Heart left ventricle (tissue), 16 donors: ENCODE results near the gene NCAPG2. TPM values are rescaled to one million over a fixed set of nuclear protein-coding genes. Genes with fewer than 3 reads are reported as not detected.

ENCODE experiments used
- ATAC-seq, 4 donors: fragments of 200-7000 bp; cut with Tn5 transposase; one replicate each; pipeline ENCODE4 v1.9.1; 2020 to 2022; ENCODE audit warnings: moderate library complexity in 4 of 4, mild to moderate bottlenecking in 3 of 4, moderate number of reproducible peaks in 1 of 4
- DNase-seq, 5 donors: peaks; one replicate each; pipeline ENCODE4 v3.0.0-alpha.2; 2020
- H3K27ac ChIP-seq, 12 donors: fragments of 200-600 bp; sonication (generic) in 4 of 12; one replicate each; pipeline versions ENCODE4 v1.5.0 to v1.8.0; 2016 to 2022; ENCODE audit warnings: mild to moderate bottlenecking in 2 of 12
- H3K27me3 ChIP-seq, 9 donors: fragments of 200-600 bp; sonication (generic) in 2 of 9; one replicate each; pipeline versions ENCODE4 v1.5.1 to v1.8.0; 2016 to 2022; ENCODE audit warnings: mild to moderate bottlenecking in 3 of 9
- H3K36me3 ChIP-seq, 9 donors: fragments of 200-600 bp; sonication (generic) in 2 of 9; one replicate each; pipeline versions ENCODE4 v1.5.0 to v1.8.0; 2018 to 2022; ENCODE audit warnings: mild to moderate bottlenecking in 2 of 9
- H3K4me1 ChIP-seq, 12 donors: fragments of 200-600 bp; sonication (generic) in 4 of 12; one replicate each; pipeline versions ENCODE4 v1.5.0 to v1.8.0; 2016 to 2022; ENCODE audit warnings: mild to moderate bottlenecking in 3 of 12
- H3K4me3 ChIP-seq, 12 donors: fragments of 200-600 bp; sonication (generic) in 4 of 12; one replicate each; pipeline versions ENCODE4 v1.5.0 to v1.8.0; 2017 to 2022; ENCODE audit warnings: mild to moderate bottlenecking in 9 of 12, moderate library complexity in 4 of 12
- H3K9me3 ChIP-seq, 12 donors: fragments of 200-600 bp; sonication (generic) in 4 of 12; one replicate each; pipeline versions ENCODE4 v1.5.0 to v1.8.0; 2016 to 2022; ENCODE audit warnings: mild to moderate bottlenecking in 1 of 12
- CTCF ChIP-seq, 12 donors: fragments of 200-600 bp; sonication (generic) in 4 of 12; IDR thresholded peaks; one replicate each; pipeline versions ENCODE4 v1.5.0 to v1.8.0; 2018 to 2022; ENCODE audit warnings: antibody characterized with exemption in 12 of 12, mild to moderate bottlenecking in 5 of 12
- POLR2A ChIP-seq, 2 donors: fragments of 450-650 bp; IDR thresholded peaks; one replicate each; pipeline ENCODE4 v1.6.1; 2017; ENCODE audit warnings: antibody characterized with exemption in 2 of 2, mild to moderate bottlenecking in 2 of 2, moderate library complexity in 2 of 2
- WGBS, 4 donors: extraction: QIAGEN DNeasy Blood & Tissue Kit in 2 of 4; methylation state at CpG; one replicate each; pipeline versions ENCODE4 v1.1.5 to v1.1.7; 2013 to 2018; 5-methylcytosine and 5-hydroxymethylcytosine counted together
- intact Hi-C, 10 donors: fragments of 100-400 bp; cut with DNase I; formaldehyde crosslinking; loops; one replicate each; pipeline versions ENCODE4 v1.11.1 to v1.14.2; 2022
- microRNA-seq, 4 donors: library from miRNA; unstranded; fragments of <30 nt; microRNA quantifications; one replicate each; pipeline versions ENCODE4 to v1.2.0, GENCODE V29; 2017 to 2020
- polyA plus RNA-seq, 2 donors: library from polyadenylated mRNA; stranded (reverse); fragments of 200-250 nt; gene quantifications; one replicate each; pipeline ENCODE4 v1.2.3, GENCODE V29; 2013
- total RNA-seq, 9 donors: library from RNA; depleted of rRNA in 2 of 9; stranded (reverse); fragments of >200 nt in 2 of 9; fragmentation: NEBNext Ultra II Directional in 3 of 9; extraction: Animal tissue kit (Norgen Biotek cat#: 25700) in 3 of 9; gene quantifications; one replicate each; pipeline versions ENCODE4 v1.1.0 to v1.2.4, GENCODE V29; 2016 to 2023
- donor health status: ischemic (EF 13 %, LVEDD 7.1; RV severe dilation, severe dysfunction).
- donor health status: healthy with polysubstance abuse.
- donor health status: DM: no; HTN: yes; CAD: no.
- donor health status: DM: no; HTN: no; CAD: no.
- donor health status: ischemic (EF 25% LVEDD 6.9; RV normal size, moderate dysfunction).
- donor health status: ischemic (EF 25% LVEDD 5.7; RV mildly dilated, moderate dysfunction).
- donor health status: healthy.
- donor health status: DM: yes; HTN: yes; CAD: no.
- donor health status: ischemic (EF 35%, LVEDD 5.7; RV mildly dilated, moderate dysfunction).
- donor health status: nonischemic (EF 11% LVEDD 7.7; RV severe dilation, severe dysfunction).
- donor health status: DM: yes; HTN: yes; CAD: no.
- donor health status: PGD.
- donor health status: ischemic (EF 29% LVEDD 5.4; RV normal size, mild dysfunction).
- donor health status: nonischemic (EF 23%, LVEDD 6.1; RV moderate dilation, normal function).

NCAPG2 gene
- total and polyA plus RNA-seq, 11 donors: 1.1 to 12.5 (median 4.1) TPM

GRCh38 chr7:158581440-158582088, 123.0 kb downstream of the NCAPG2 start:
- Histone ChIP-seq H3K9me3 (peaks cover 0 to 26% (median 12%) of the 10 kb centered on the region in 12 donors), H3K27me3 (peaks cover 15 to 58% (median 35%) of the 10 kb centered on the region in 9 donors), H3K27ac (no peak overlapping the region), H3K4me3 (no peak overlapping the region), H3K4me1 (peaks cover 4 to 13% (median 9%) of the 10 kb centered on the region in 12 donors), H3K36me3 (no peaks in the 10 kb centered on the region)
- ATAC-seq (no peak), DNase-seq (no peak)
- 67 to 70% (median 69%) methylated on average over 7 of the region's 7 CpGs for WGBS, 4 donors
- TF ChIP-seq CTCF (IDR thresholded peaks at IDR 0.05) (no peak), POLR2A (IDR thresholded peaks at IDR 0.05) (no peak)
- intact Hi-C loops: no loop called here

Small RNA genes within 50 kb of the gene (microRNA-seq; reads per million reads assigned to microRNA genes)
- gene MIR5707: 0 reads per million in 4 donors

Other genes starting within 250 kb of the NCAPG2 start
- gene PTPRN2, start 117.0 kb downstream of the NCAPG2 start, total RNA-seq: 1 to 10 TPM in 7 of 9 donors, under 1 TPM in 2; 0.69 to 2.3 (median 1.3) TPM
- 1 to 10 TPM in 1 of 2 donors, under 1 TPM in 1; 0.61 to 1.3 TPM for gene PTPRN2, start 117.0 kb downstream of the NCAPG2 start, polyA plus RNA-seq
- 10 to 100 TPM; 42.8 to 91.8 (median 50.9) TPM for gene ESYT2, start 124.7 kb upstream of the NCAPG2 start, total RNA-seq
- gene ESYT2, start 124.7 kb upstream of the NCAPG2 start, polyA plus RNA-seq: 10 to 100 TPM; 16.2 to 46.4 TPM
- 10 to 100 TPM; 15.1 to 25.7 (median 21.0) TPM for gene DYNC2I1, start 151.8 kb upstream of the NCAPG2 start, total RNA-seq
- gene DYNC2I1, start 151.8 kb upstream of the NCAPG2 start, polyA plus RNA-seq: 10 to 100 TPM; 16.2 to 40.9 TPM